ENCODE data around the gene WWOX. TPM values are rescaled to one million over a fixed set of nuclear protein-coding genes. Genes with fewer than 3 reads are reported as not detected.

Gene WWOX
- total RNA-seq, 2 donors from 2014 or later, result 30.0 to 35.4 TPM

GRCh38 chr16:78982096-78982744 lies 882.8 kb downstream of the WWOX start:
- no peak overlapping the region for H3K27ac ChIP-seq (ENCODE audit: low read depth, low read length)
- 91 to 94% methylated on average over 6 to 10 of the region's 10 CpGs for WGBS, 2 experiments (ENCODE audit: insufficient coverage in 1 of 2, insufficient read length in 1 of 2)
- Mint-ChIP-seq H3K4me3 (no peak overlapping the region), H3K9me3 (no peaks in the 10 kb centered on the region), H3K27me3 (ENCODE audit: insufficient read depth) (no peaks in the 10 kb centered on the region), H3K27ac (no peak overlapping the region), H3K4me1 (no peaks in the 10 kb centered on the region), H3K36me3 (ENCODE audit: low read depth) (no peaks in the 10 kb centered on the region)
- no peak overlapping the region for H3K4me3 ChIP-seq (ENCODE audit: low read length)
- TF ChIP-seq CTCF (conservative IDR thresholded peaks at IDR 0.05), result no peak
- H3K9ac ChIP-seq (ENCODE audit: extremely low read depth, low read length, poor library complexity, severe bottlenecking), result no peak overlapping the region
- DNase-seq, result no peak
- no peaks in the 10 kb centered on the region for H3K36me3 ChIP-seq (ENCODE audit: control insufficient read depth, insufficient read depth, low read length)
- no peaks in the 10 kb centered on the region for H3K4me1 ChIP-seq (ENCODE audit: control insufficient read depth, insufficient read depth, low read length)
- no peaks in the 10 kb centered on the region for H3K27me3 ChIP-seq (ENCODE audit: control insufficient read depth, insufficient read depth, low read length, poor library complexity, severe bottlenecking)
- no peaks in the 10 kb centered on the region for H3K9me3 ChIP-seq (ENCODE audit: control insufficient read depth, low read length)

GRCh38 chr16:78984324-78984723 lies 884.9 kb downstream of the WWOX start:
- Histone ChIP-seq H3K36me3 (ENCODE audit: control insufficient read depth, insufficient read depth, low read length) (no peaks in the 10 kb centered on the region), H3K4me1 (ENCODE audit: control insufficient read depth, insufficient read depth, low read length) (no peaks in the 10 kb centered on the region), H3K27ac (ENCODE audit: low read depth, low read length) (no peak overlapping the region), H3K4me3 (ENCODE audit: low read length) (no peak overlapping the region), H3K9me3 (ENCODE audit: control insufficient read depth, low read length) (no peaks in the 10 kb centered on the region), H3K9ac (ENCODE audit: extremely low read depth, low read length, poor library complexity, severe bottlenecking) (no peak overlapping the region), H3K27me3 (ENCODE audit: control insufficient read depth, insufficient read depth, low read length, poor library complexity, severe bottlenecking) (no peaks in the 10 kb centered on the region)
- H3K4me1 Mint-ChIP-seq, result peaks cover 3% of the 10 kb centered on the region
- H3K27ac Mint-ChIP-seq, result no peak overlapping the region
- no peak for TF ChIP-seq CTCF (conservative IDR thresholded peaks at IDR 0.05)
- DNase-seq, result no peak
- no peaks in the 10 kb centered on the region for H3K27me3 Mint-ChIP-seq (ENCODE audit: insufficient read depth)
- H3K9me3 Mint-ChIP-seq, result no peaks in the 10 kb centered on the region
- no peak overlapping the region for H3K4me3 Mint-ChIP-seq
- no peaks in the 10 kb centered on the region for H3K36me3 Mint-ChIP-seq (ENCODE audit: low read depth)
- 90 to 92% methylated on average over 3 of the region's 3 CpGs for WGBS, 2 experiments (ENCODE audit: insufficient coverage in 1 of 2, insufficient read length in 1 of 2)

- no peak overlapping the region for H3K4me3 ChIP-seq (ENCODE audit: low read length)
- Mint-ChIP-seq H3K4me1 (peaks cover 3% of the 10 kb centered on the region), H3K27ac (no peak overlapping the region), H3K4me3 (no peak overlapping the region), H3K9me3 (no peaks in the 10 kb centered on the region), H3K36me3 (ENCODE audit: low read depth) (no peaks in the 10 kb centered on the region), H3K27me3 (ENCODE audit: insufficient read depth) (peaks cover 2% of the 10 kb centered on the region)
- WGBS, 2 experiments (ENCODE audit: insufficient coverage in 1 of 2, insufficient read length in 1 of 2), result 90 to 91% methylated on average over 12 of the region's 12 CpGs
- no peaks in the 10 kb centered on the region for H3K4me1 ChIP-seq (ENCODE audit: control insufficient read depth, insufficient read depth, low read length)
- DNase-seq, result no peak
- H3K27me3 ChIP-seq (ENCODE audit: control insufficient read depth, insufficient read depth, low read length, poor library complexity, severe bottlenecking), result no peaks in the 10 kb centered on the region
- H3K9me3 ChIP-seq (ENCODE audit: control insufficient read depth, low read length), result no peaks in the 10 kb centered on the region
- H3K9ac ChIP-seq (ENCODE audit: extremely low read depth, low read length, poor library complexity, severe bottlenecking), result no peak overlapping the region
- H3K27ac ChIP-seq (ENCODE audit: low read depth, low read length), result no peak overlapping the region
- H3K36me3 ChIP-seq (ENCODE audit: control insufficient read depth, insufficient read depth, low read length), result no peaks in the 10 kb centered on the region
- TF ChIP-seq CTCF (conservative IDR thresholded peaks at IDR 0.05), result no peak
These were observed 885.5 kb downstream of the WWOX start for GRCh38 chr16:78984887-78985464.

Data from endodermal cell (in vitro differentiated cells).